ENCODE measurements around the gene PCBP1.

- TF ChIP-seq POLR2AphosphoS5 (IDR thresholded peaks at IDR 0.05) (no peak), RAD21 (conservative IDR thresholded peaks at IDR 0.05) (no peak), CTCF (IDR thresholded peaks at IDR 0.05; ENCODE audit: poor library complexity, severe bottlenecking) (no peak), EZH2 (IDR thresholded peaks at IDR 0.05; ENCODE audit: borderline replicate concordance, insufficient read depth, low read length, poor library complexity, severe bottlenecking) (no peak), MXI1 (conservative IDR thresholded peaks at IDR 0.05; ENCODE audit: poor library complexity, severe bottlenecking) (no peak), TAF1 (IDR thresholded peaks at IDR 0.05; ENCODE audit: low read depth) (no peak), REST (IDR thresholded peaks at IDR 0.05; ENCODE audit: borderline replicate concordance) (no peak), SMC3 (conservative IDR thresholded peaks at IDR 0.05; ENCODE audit: poor library complexity) (no peak), EP300 (conservative IDR thresholded peaks at IDR 0.05; ENCODE audit: poor library complexity, severe bottlenecking) (no peak)
Observed at GRCh38 chr2:70045932-70046331, 41.3 kb upstream of the PCBP1 start.
